Measurements from ENCODE around the gene SPOPL.

SPOPL gene

GRCh38 chr2:138621139-138621538 lies 119.6 kb downstream of the SPOPL start:
- no peak overlapping the region for H3K4me3 ChIP-seq (ENCODE audit: low read depth, low read length)
- DNase-seq (ENCODE audit: low read depth): no peak
- TF ChIP-seq MAX (IDR thresholded peaks at IDR 0.05; ENCODE audit: low read depth, low read length) (no peak), POLR2A (IDR thresholded peaks at IDR 0.05; ENCODE audit: extremely low read depth, insufficient read length) (no peak), MYC (IDR thresholded peaks at IDR 0.05; ENCODE audit: low read depth, low read length) (no peak), CTCF (IDR thresholded peaks at IDR 0.05; ENCODE audit: low read depth, low read length) (no peak)

- no peak for TF ChIP-seq POLR2A (IDR thresholded peaks at IDR 0.05; ENCODE audit: extremely low read depth, insufficient read length)
- no peak for TF ChIP-seq MYC (IDR thresholded peaks at IDR 0.05; ENCODE audit: low read depth, low read length)
- TF ChIP-seq MAX (IDR thresholded peaks at IDR 0.05; ENCODE audit: low read depth, low read length): no peak
- TF ChIP-seq CTCF (IDR thresholded peaks at IDR 0.05; ENCODE audit: low read depth, low read length): no peak
- no peak overlapping the region for H3K4me3 ChIP-seq (ENCODE audit: low read depth, low read length)
- peak; percentile 7 for DNase-seq (ENCODE audit: low read depth)
Observed at GRCh38 chr2:138622613-138623012, 121.0 kb downstream of the SPOPL start.
